Measurements from ENCODE around the gene FUNDC1. TPM values are rescaled to one million over a fixed set of nuclear protein-coding genes. Genes with fewer than 3 reads are reported as not detected.

Gene FUNDC1
- total RNA-seq, 1 donor from 2014 or later = 14.1 TPM

DNA sequence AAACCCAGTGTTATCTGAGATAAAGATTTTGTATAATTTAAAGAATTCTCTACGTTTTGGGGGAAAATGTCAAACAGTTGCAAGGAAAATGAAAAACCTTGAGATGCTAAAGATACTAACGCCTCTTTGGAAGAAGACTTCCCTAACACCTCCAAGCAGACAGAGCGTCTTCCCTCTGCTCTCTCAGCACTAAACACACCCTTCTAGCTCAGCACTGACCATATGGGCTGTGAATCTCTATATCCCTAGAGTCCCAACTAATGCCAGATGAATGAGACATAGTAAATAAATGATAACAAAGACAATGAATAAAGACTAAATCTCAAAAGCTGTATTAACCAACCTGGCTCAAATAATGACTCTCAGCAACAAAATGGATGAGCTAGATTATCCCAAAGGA lies 13.3 kb downstream of the FUNDC1 start:
- Mint-ChIP-seq H3K27ac (peak overlapping the region; percentile 43), H3K4me1 (no peaks in the 10 kb centered on the region), H3K9me3 (peaks cover 16% of the 10 kb centered on the region), H3K36me3 (peaks cover 21% of the 10 kb centered on the region), H3K4me3 (no peak overlapping the region), H3K27me3 (ENCODE audit: low read depth) (no peaks in the 10 kb centered on the region)
- TF ChIP-seq CTCF (IDR thresholded peaks at IDR 0.05; ENCODE audit: unreplicated experiment) = no peak
- DNase-seq (ENCODE audit: low spot score in 2 of 2, unreplicated experiment in 2 of 2) = no peak

- Mint-ChIP-seq H3K9me3 (peaks cover 26% of the 10 kb centered on the region), H3K27ac (no peak overlapping the region), H3K36me3 (peaks cover 8% of the 10 kb centered on the region), H3K4me1 (no peaks in the 10 kb centered on the region), H3K27me3 (ENCODE audit: low read depth) (no peaks in the 10 kb centered on the region), H3K4me3 (no peak overlapping the region)
- DNase-seq (ENCODE audit: low spot score in 2 of 2, unreplicated experiment in 2 of 2) = no peak
- TF ChIP-seq CTCF (IDR thresholded peaks at IDR 0.05; ENCODE audit: unreplicated experiment) = no peak
Observed at GRCh38 chrX:44514272-44514671, 28.4 kb downstream of the FUNDC1 start.

- Mint-ChIP-seq H3K27me3 (ENCODE audit: low read depth) (no peaks in the 10 kb centered on the region), H3K27ac (no peak overlapping the region)
Observed at GRCh38 chrX:44507292-44507691, 35.4 kb downstream of the FUNDC1 start.

GRCh38 chrX:44506678-44507077 lies 36.0 kb downstream of the FUNDC1 start:
- no peak overlapping the region for H3K27ac Mint-ChIP-seq
- H3K27me3 Mint-ChIP-seq (ENCODE audit: low read depth) = no peaks in the 10 kb centered on the region
- H3K36me3 Mint-ChIP-seq = no peaks in the 10 kb centered on the region
- peaks cover 16% of the 10 kb centered on the region for H3K9me3 Mint-ChIP-seq
- no peak overlapping the region for H3K4me3 Mint-ChIP-seq
- no peak for TF ChIP-seq CTCF (IDR thresholded peaks at IDR 0.05; ENCODE audit: unreplicated experiment)
- H3K4me1 Mint-ChIP-seq = no peaks in the 10 kb centered on the region
- DNase-seq (ENCODE audit: low spot score in 2 of 2, unreplicated experiment in 2 of 2) = no peak

More at GRCh38 chrX:44507292-44507691, 35.4 kb downstream of the FUNDC1 start:
- Mint-ChIP-seq H3K9me3 (peaks cover 20% of the 10 kb centered on the region), H3K4me3 (no peak overlapping the region), H3K36me3 (no peaks in the 10 kb centered on the region), H3K4me1 (no peaks in the 10 kb centered on the region)
- TF ChIP-seq CTCF (IDR thresholded peaks at IDR 0.05; ENCODE audit: unreplicated experiment) = no peak
- no peak for DNase-seq (ENCODE audit: low spot score in 2 of 2, unreplicated experiment in 2 of 2)

DNA sequence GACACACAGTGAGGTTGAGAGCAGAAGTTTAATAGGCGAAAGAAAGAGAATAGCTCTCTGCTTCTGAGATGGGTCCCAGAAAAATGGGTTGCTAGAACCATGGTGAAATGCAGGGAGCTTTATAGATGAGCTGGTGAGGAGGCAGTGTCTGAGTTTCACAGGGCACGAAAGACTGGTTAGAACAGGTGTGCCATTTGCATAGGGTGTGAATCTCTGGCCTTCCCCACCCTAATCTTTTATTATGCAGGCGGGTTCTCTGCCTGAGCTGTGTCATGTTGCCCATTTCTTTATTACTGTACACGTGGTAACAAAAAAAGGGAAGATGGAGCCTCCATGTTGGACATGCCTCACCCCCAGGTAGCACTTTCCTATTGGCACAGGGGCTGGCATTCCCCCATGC lies 39.1 kb downstream of the FUNDC1 start:
- H3K9me3 Mint-ChIP-seq = peaks cover 11% of the 10 kb centered on the region
- no peak overlapping the region for H3K27ac Mint-ChIP-seq
- no peak for TF ChIP-seq CTCF (IDR thresholded peaks at IDR 0.05; ENCODE audit: unreplicated experiment)
- no peaks in the 10 kb centered on the region for H3K27me3 Mint-ChIP-seq (ENCODE audit: low read depth)
- H3K4me1 Mint-ChIP-seq = no peaks in the 10 kb centered on the region
- H3K36me3 Mint-ChIP-seq = no peaks in the 10 kb centered on the region
- DNase-seq (ENCODE audit: low spot score in 2 of 2, unreplicated experiment in 2 of 2) = no peak
- no peak overlapping the region for H3K4me3 Mint-ChIP-seq

DNA sequence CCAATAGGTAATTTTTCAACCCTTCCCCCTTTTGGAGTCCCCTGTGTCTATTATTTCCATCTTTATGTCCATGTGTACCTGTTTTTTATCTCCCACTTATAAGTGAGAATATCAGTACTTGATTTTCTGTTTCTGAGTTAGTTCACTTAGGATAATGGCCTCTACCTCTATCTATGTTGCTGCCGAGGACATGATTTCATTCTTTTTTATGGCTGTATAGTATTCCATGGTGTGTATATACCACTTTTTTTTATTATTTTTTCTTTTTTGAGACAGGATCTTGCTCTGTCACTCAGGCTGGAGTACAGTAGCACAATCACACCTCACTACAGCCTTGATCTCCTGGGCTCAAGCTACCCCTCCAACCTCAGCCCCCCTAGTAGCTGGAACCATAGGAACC lies 47.6 kb downstream of the FUNDC1 start:
- Mint-ChIP-seq H3K27me3 (ENCODE audit: low read depth) (no peaks in the 10 kb centered on the region), H3K9me3 (peaks cover 15% of the 10 kb centered on the region), H3K4me3 (no peak overlapping the region), H3K36me3 (no peaks in the 10 kb centered on the region), H3K4me1 (no peaks in the 10 kb centered on the region), H3K27ac (no peak overlapping the region)
- DNase-seq (ENCODE audit: low spot score in 2 of 2, unreplicated experiment in 2 of 2) = no peak
- no peak for TF ChIP-seq CTCF (IDR thresholded peaks at IDR 0.05; ENCODE audit: unreplicated experiment)
